HG02759 (cell line): ENCODE measurements around the gene PRDM13.

Experiments
- ATAC-seq: cut with Tn5 transposase; IDR thresholded peaks from one replicate; pipeline ENCODE4 v1.9.1; 2021; ENCODE audit warnings: mild to moderate bottlenecking, moderate library complexity; ENCODE audit not compliant: unreplicated experiment

Gene PRDM13

DNA sequence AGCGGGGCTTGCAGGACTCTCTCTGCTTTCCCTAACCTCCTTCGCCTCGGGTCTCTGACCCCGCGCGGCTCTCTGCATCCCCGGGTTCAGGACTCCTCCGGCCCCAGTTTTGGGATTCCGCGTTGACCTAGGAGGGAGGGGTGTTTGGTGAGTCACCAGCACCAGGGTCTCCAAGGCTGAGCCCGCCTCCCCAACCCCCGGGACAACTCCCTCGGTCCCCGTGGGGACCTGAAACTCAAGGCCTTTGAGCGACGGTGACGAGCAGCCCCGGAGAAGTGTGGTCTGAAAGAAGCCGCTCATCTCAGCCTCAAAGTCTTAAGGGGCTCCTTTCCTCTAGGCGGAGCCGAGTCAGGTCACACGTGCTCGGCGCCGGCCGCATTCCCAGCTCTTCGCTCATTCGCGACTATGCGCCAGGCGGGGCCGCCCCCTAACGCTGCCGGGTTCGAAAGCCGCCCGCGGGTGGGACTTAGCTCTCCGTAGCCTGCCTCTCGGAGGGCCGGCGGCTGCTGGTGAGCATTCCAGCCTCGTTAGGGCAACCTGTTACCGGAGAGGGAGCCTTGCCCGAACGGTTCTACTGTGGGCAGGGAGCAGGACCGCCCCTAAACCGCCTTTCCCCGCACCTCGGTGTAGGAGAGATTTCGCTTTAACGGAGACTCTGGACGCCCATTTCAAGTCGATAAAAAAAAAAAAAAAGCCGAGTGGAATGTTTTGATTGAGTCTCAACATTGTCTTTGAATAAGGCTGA lies 3.0 kb upstream of the PRDM13 start:
- peak; percentile 52 for ATAC-seq

GRCh38 chr6:99604166-99605073 lies 2.2 kb upstream of the PRDM13 start:
- ATAC-seq, result no peak

- no peak for ATAC-seq
These were observed 1.4 kb upstream of the PRDM13 start for GRCh38 chr6:99605074-99605734.

DNA sequence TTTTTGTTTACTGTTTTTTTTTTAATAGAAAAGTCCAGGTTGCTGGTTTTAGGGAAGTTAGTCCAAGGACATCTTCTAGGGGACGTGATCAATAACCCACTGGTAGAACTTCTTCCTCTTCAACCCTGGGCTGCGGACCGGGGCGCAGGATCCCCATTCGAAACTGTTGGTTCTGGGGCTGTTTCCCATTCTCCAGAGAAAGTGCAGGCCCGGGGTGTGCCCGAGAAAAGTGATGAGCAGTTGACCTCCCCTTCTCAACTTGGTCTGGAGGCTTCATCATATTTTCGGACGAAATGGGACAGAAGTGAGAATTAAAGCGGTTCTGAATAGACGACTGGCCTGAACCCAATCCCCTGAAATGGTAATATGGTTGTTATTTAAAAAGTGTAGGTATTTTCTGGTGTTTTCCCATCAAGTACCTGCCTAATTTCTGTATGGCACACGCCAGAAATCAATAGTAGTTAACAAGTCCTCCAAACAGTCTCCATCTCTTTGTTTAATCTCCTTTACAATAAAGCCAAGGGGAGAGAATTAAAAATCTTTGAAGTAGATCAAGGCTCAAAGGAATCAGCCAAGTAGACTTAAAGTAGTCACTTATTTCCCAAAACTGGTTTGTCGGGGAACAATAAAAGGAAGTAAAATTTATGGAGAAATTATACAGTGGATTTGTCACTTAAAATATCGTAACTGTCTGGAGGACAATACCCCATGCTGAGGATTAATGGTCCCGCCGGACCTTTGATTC lies 550 bp upstream of the PRDM13 start:
- ATAC-seq, result no peak

- no peak for ATAC-seq
These were observed 893 bp downstream of the PRDM13 start for GRCh38 chr6:99607416-99608036.

GRCh38 chr6:99608059-99608885 lies 1.6 kb downstream of the PRDM13 start:
- ATAC-seq, result no peak

GRCh38 chr6:99608886-99609482 lies 2.4 kb downstream of the PRDM13 start:
- no peak for ATAC-seq

- ATAC-seq, result no peak
These were observed 3.4 kb downstream of the PRDM13 start for GRCh38 chr6:99609905-99610489.

- peak; percentile 46 for ATAC-seq
These were observed 4.5 kb downstream of the PRDM13 start for GRCh38 chr6:99611148-99611547.

DNA sequence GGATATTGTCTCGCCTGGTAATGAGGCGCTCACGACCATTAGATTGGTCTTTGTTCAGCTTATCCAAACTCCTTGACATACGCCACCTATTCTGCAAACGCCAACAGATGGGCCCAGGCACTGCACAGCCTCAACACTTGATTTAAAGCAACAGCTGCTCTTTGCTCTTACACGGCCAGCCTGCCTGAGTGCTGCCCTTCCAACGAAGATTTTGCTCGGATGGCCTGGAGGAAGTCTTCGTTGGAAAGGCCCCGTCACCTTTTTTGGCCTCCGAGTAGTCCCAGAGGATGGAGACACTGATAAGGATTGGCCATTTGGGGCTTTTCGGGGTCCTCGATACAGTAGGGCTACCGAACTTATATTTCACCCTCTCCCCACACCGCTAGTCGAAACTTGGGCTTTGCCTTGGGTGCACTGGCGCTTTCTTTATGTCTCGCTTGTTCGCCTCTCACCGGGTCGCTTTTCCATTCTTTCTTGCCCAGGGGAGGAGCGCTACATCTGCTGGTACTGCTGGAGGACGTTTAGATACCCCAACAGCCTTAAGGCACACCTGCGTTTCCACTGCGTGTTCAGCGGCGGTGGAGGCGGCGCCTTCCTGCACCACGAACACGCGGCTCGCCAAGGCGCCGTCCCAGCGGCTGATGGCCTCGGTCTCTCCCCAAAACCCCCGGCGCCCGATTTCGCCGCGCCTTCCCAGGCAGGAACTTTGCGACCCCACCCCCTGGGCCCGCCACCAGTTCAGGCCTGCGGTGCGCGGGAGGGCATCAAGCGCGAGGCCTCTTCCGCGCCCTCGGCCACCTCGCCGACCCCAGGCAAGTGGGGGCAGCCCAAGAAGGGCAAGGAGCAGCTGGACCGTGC lies 6.1 kb downstream of the PRDM13 start:
- peak; percentile 5 for ATAC-seq

- ATAC-seq, result peak; percentile 62
These were observed 6.7 kb downstream of the PRDM13 start for GRCh38 chr6:99613409-99613704.

GRCh38 chr6:99613705-99614429 lies 7.2 kb downstream of the PRDM13 start:
- ATAC-seq, result peak; percentile 68

GRCh38 chr6:99614430-99615186 lies 8.0 kb downstream of the PRDM13 start:
- peak; percentile 27 for ATAC-seq

- ATAC-seq, result no peak
These were observed 10.5 kb downstream of the PRDM13 start for GRCh38 chr6:99617131-99617530.

- no peak for ATAC-seq
These were observed 12.2 kb downstream of the PRDM13 start for GRCh38 chr6:99618649-99619408.

DNA sequence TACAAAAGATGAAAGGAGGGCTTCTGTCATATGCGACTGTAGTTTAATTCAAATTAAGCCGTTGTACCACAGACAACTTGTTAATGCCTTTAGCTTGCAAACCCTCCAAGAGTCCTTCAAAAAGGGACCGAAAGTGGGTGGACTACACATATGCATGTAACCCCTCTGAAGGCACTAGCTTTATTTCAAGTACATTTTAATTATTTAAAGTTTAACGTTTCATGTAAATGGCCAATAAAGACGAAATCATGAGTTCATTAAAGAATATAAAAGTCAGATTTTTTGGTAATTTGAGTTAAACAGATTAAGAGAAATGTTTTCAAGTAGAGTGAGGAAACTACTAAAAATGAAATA lies 12.8 kb downstream of the PRDM13 start:
- no peak for ATAC-seq
